HEK293 (cell line): ENCODE data around the gene NOL4L.

Source experiments
- CTCF ChIA-PET: fragments of 350-600 bp; formaldehyde crosslinking; extraction: SDS; loops from one replicate; lab custom pipeline; 2021; ENCODE audit warnings: antibody characterized with exemption; lab: Yijun Ruan, JAX
- POLR2A ChIA-PET: fragments of 300-600 bp; formaldehyde crosslinking; extraction: SDS; loops from one replicate; lab custom pipeline; 2020; ENCODE audit warnings: antibody characterized with exemption, inconsistent platforms; lab: Yijun Ruan, JAX
- H3K27ac ChIP-seq: fragments of 200-500 bp; sonication (Bioruptor generic); 2 replicates; pipeline ENCODE4 v1.5.1; 2014; ENCODE audit warnings: low read depth, low read length, control low read depth, inconsistent platforms; ENCODE audit errors: extremely low read depth
- H3K36me3 ChIP-seq, 2 experiments: fragments of 200-500 bp in 1 of 2; sonication (Bioruptor generic) in 1 of 2; 1 replicate in 1 of 2; 2 replicates in 1 of 2; pipeline ENCODE4 v1.5.1; 2014 to 2017; ENCODE audit warnings: inconsistent platforms in 2 of 2, low read length in 2 of 2; ENCODE audit not compliant: control insufficient read depth in 2 of 2, insufficient read depth in 1 of 2
- H3K4me1 ChIP-seq: fragments of 200-500 bp; sonication (Bioruptor generic); 2 replicates; pipeline ENCODE4 v1.5.1; 2014; ENCODE audit warnings: mild to moderate bottlenecking, low read length, inconsistent platforms; ENCODE audit not compliant: control insufficient read depth, insufficient read depth
- H3K4me3 ChIP-seq: 2 replicates; pipeline ENCODE4 v1.5.1; 2011; ENCODE audit warnings: low read depth, mild to moderate bottlenecking, control low read depth, low read length, moderate library complexity
- H3K9me3 ChIP-seq: fragments of 200-500 bp; sonication (Bioruptor generic); 2 replicates; pipeline ENCODE4 v1.5.1; 2014; ENCODE audit warnings: low read depth, low read length, inconsistent platforms; ENCODE audit not compliant: control insufficient read depth, insufficient read depth
- HOXC10 ChIP-seq: sonication (generic); formaldehyde crosslinking; IDR thresholded peaks from 2 replicates; pipeline ENCODE4 v1.8.1; 2023; ENCODE audit warnings: mild to moderate bottlenecking, missing genetic modification reagents
- TRIM28 ChIP-seq: IDR thresholded peaks from 2 replicates; pipeline ENCODE4 v1.6.1; 2011; ENCODE audit warnings: low read length, control low read depth, borderline replicate concordance
- YY2 ChIP-seq: fragments of 450-650 bp; formaldehyde crosslinking; IDR thresholded peaks from 2 replicates; pipeline ENCODE4 v1.5.1; 2016; ENCODE audit warnings: missing biosample characterization, missing genetic modification characterization
- ZBTB49 ChIP-seq: fragments of 450-650 bp; formaldehyde crosslinking; IDR thresholded peaks from 2 replicates; pipeline ENCODE4 v1.5.1; 2016; ENCODE audit warnings: missing biosample characterization, missing genetic modification characterization, low read depth
- ZIC2 ChIP-seq: fragments of 450-650 bp; formaldehyde crosslinking; IDR thresholded peaks from 2 replicates; pipeline ENCODE4 v1.5.1; 2016; ENCODE audit warnings: missing biosample characterization, missing genetic modification characterization
- ZNF148 ChIP-seq: fragments of 450-650 bp; formaldehyde crosslinking; IDR thresholded peaks from 2 replicates; pipeline ENCODE4 v1.5.0; 2017; ENCODE audit warnings: missing biosample characterization, missing genetic modification characterization, borderline replicate concordance
- ZNF155 ChIP-seq: fragments of 450-650 bp; formaldehyde crosslinking; IDR thresholded peaks from 2 replicates; pipeline ENCODE4 v1.5.1; 2016; ENCODE audit warnings: missing biosample characterization, missing genetic modification characterization
- ZNF16 ChIP-seq: fragments of 450-650 bp; formaldehyde crosslinking; IDR thresholded peaks from 2 replicates; pipeline ENCODE4 v1.5.1; 2016; ENCODE audit warnings: low read depth, missing biosample characterization, missing genetic modification characterization
- ZNF174 ChIP-seq: fragments of 450-650 bp; formaldehyde crosslinking; IDR thresholded peaks from 2 replicates; pipeline ENCODE4 v1.5.0; 2017; ENCODE audit warnings: missing biosample characterization, mild to moderate bottlenecking, missing genetic modification characterization
- ZNF24 ChIP-seq: fragments of 450-650 bp; formaldehyde crosslinking; IDR thresholded peaks from 2 replicates; pipeline ENCODE4 v1.5.1; 2016; ENCODE audit warnings: missing biosample characterization, missing genetic modification characterization
- ZNF292 ChIP-seq: fragments of 450-650 bp; formaldehyde crosslinking; IDR thresholded peaks from 2 replicates; pipeline ENCODE4 v1.5.1; 2016; ENCODE audit warnings: low read depth, missing biosample characterization, missing genetic modification characterization, borderline replicate concordance
- ZNF311 ChIP-seq: fragments of 450-650 bp; formaldehyde crosslinking; IDR thresholded peaks from 2 replicates; pipeline ENCODE4 v1.5.1; 2017; ENCODE audit warnings: missing biosample characterization, missing genetic modification characterization, borderline replicate concordance
- ZNF394 ChIP-seq: fragments of 450-650 bp; formaldehyde crosslinking; IDR thresholded peaks from 2 replicates; pipeline ENCODE4 v1.5.1; 2016; ENCODE audit warnings: missing biosample characterization, missing genetic modification characterization, mild to moderate bottlenecking, moderate library complexity, borderline replicate concordance
- ZNF423 ChIP-seq: fragments of 450-650 bp; formaldehyde crosslinking; IDR thresholded peaks from 2 replicates; pipeline ENCODE4 v1.5.1; 2016; ENCODE audit warnings: missing biosample characterization, missing genetic modification characterization
- ZNF426 ChIP-seq: fragments of 450-650 bp; formaldehyde crosslinking; IDR thresholded peaks from 2 replicates; pipeline ENCODE4 v1.5.1; 2017; ENCODE audit warnings: missing biosample characterization, missing genetic modification characterization, mild to moderate bottlenecking, inconsistent platforms, moderate library complexity
- ZNF488 ChIP-seq: fragments of 450-650 bp; formaldehyde crosslinking; IDR thresholded peaks from 2 replicates; pipeline ENCODE4 v1.5.1; 2016; ENCODE audit warnings: missing biosample characterization, missing genetic modification characterization
- ZNF514 ChIP-seq: fragments of 450-650 bp; formaldehyde crosslinking; IDR thresholded peaks from 2 replicates; pipeline ENCODE4 v1.5.1; 2016; ENCODE audit warnings: missing biosample characterization, missing genetic modification characterization
- ZNF670 ChIP-seq: fragments of 450-650 bp; formaldehyde crosslinking; IDR thresholded peaks from 2 replicates; pipeline ENCODE4 v1.5.1; 2016; ENCODE audit warnings: missing biosample characterization, missing genetic modification characterization, low read depth
- ZNF791 ChIP-seq: fragments of 450-650 bp; formaldehyde crosslinking; IDR thresholded peaks from 2 replicates; pipeline ENCODE4 v1.5.1; 2016; ENCODE audit warnings: missing biosample characterization, missing genetic modification characterization

NOL4L gene

GRCh38 chr20:32446301-32447100 lies 138.6 kb downstream of the NOL4L start:
- no peak for TF ChIP-seq ZNF174 (tag by site-specific recombination)
- TF ChIP-seq ZNF24 = no peak
- no peak for TF ChIP-seq YY2 (tag by site-specific recombination)
- no peak for TF ChIP-seq ZNF311 (tag by site-specific recombination)
- TF ChIP-seq ZNF423 (tag by site-specific recombination) = no peak
- no peak for TF ChIP-seq ZNF488 (tag by site-specific recombination)
- no peak for TF ChIP-seq ZNF155 (tag by site-specific recombination)
- TF ChIP-seq ZNF670 (tag by site-specific recombination) = no peak
- TF ChIP-seq ZNF791 (tag by site-specific recombination) = no peak
- no peak for TF ChIP-seq ZBTB49
- no peak for TF ChIP-seq ZNF292 (tag by site-specific recombination)
- TF ChIP-seq TRIM28 = no peak
- no peak for TF ChIP-seq HOXC10 (CRISPR knock-in tag)
- no peak for TF ChIP-seq ZNF394 (tag by site-specific recombination)
- TF ChIP-seq ZIC2 (tag by site-specific recombination) = no peak
- no peak for TF ChIP-seq ZNF148 (tag by site-specific recombination)
- TF ChIP-seq ZNF16 = no peak
- no peak for TF ChIP-seq ZNF426 (tag by site-specific recombination)
- no peak for TF ChIP-seq ZNF514 (tag by site-specific recombination)
- H3K36me3 ChIP-seq = peaks cover 0 to 58% of the 10 kb centered on the region in 2 experiments; a peak in 1 of 3 replicates
- no peaks in the 10 kb centered on the region for H3K9me3 ChIP-seq
- ChIA-PET CTCF (interaction anchor here (0.8 to 1.1 kb wide), 2 partner anchors 9 to 169 kb away, joined by 3 read pairs; partner anchors contain the start of gene KIF3B), POLR2A (interaction anchor here (0.6 kb wide), 1 partner anchor 9 kb away, joined by 5 read pairs; no protein-coding TSS in a partner anchor)
- H3K27ac ChIP-seq = no peak overlapping the region
- no peak overlapping the region for H3K4me3 ChIP-seq
- H3K4me1 ChIP-seq = no peaks in the 10 kb centered on the region
